Activated CD4-positive, alpha-beta T cell treated with anti-CD3 and anti-CD28 coated beads, Interleukin-2, amount 10 ng/mL, durations not matched to agents 7 days and 5 days (primary cell): ENCODE data around the gene B4GALNT4. TPM values are rescaled to one million over a fixed set of nuclear protein-coding genes. Genes with fewer than 3 reads are reported as not detected.
"Not testable (repeated sequence)": the region's sequence is repeated elsewhere in the genome, so short reads cannot be mapped to it uniquely, and the experiment has no call there.

ENCODE experiments used
- CTCF ChIA-PET: fragments of 350-600 bp; sonication (Branson Sonifier 250); formaldehyde crosslinking; loops from one replicate; lab custom pipeline; 2021; ENCODE audit warnings: antibody characterized with exemption; lab: Charles Lee
- POLR2A ChIA-PET: fragments of 350-600 bp; sonication (Branson Sonifier 250); formaldehyde crosslinking; loops from one replicate; lab custom pipeline; 2021; ENCODE audit warnings: antibody characterized with exemption; lab: Charles Lee
- DNase-seq: peaks from one replicate; pipeline ENCODE4 v3.0.0-alpha.2; 2020
- H3K27ac Mint-ChIP-seq: one replicate; pipeline ENCODE4 v1.8.0; 2021; ENCODE audit warnings: mild to moderate bottlenecking, moderate library complexity, mixed read lengths
- H3K27me3 Mint-ChIP-seq: one replicate; pipeline ENCODE4 v1.8.0; 2021; ENCODE audit warnings: mixed read lengths
- H3K36me3 Mint-ChIP-seq: one replicate; pipeline ENCODE4 v1.8.0; 2021; ENCODE audit warnings: low read depth, mixed read lengths
- H3K4me1 Mint-ChIP-seq: one replicate; pipeline ENCODE4 v1.8.0; 2021; ENCODE audit warnings: mixed read lengths
- H3K4me3 Mint-ChIP-seq: one replicate; pipeline ENCODE4 v1.8.0; 2021; ENCODE audit warnings: mild to moderate bottlenecking, moderate library complexity, mixed read lengths
- H3K9me3 Mint-ChIP-seq: one replicate; pipeline ENCODE4 v1.8.0; 2021; ENCODE audit warnings: mixed read lengths
- total RNA-seq, 2 experiments: library from RNA; stranded (reverse); gene quantifications; one replicate each; pipeline ENCODE4 v1.2.3, GENCODE V29; 2021

B4GALNT4 gene
- total RNA-seq, 2 experiments from 2014 or later: 1.5 to 1.6 TPM

GRCh38 chr11:405323-405953 lies 36.1 kb downstream of the B4GALNT4 start:
- DNase-seq: no peak
- Mint-ChIP-seq H3K4me1 (peaks cover 12% of the 10 kb centered on the region), H3K36me3 (peaks cover 2% of the 10 kb centered on the region), H3K27me3 (no peaks in the 10 kb centered on the region), H3K27ac (peak overlapping the region; percentile 69), H3K9me3 (no peaks in the 10 kb centered on the region), H3K4me3 (no peak overlapping the region)
- POLR2A ChIA-PET: no interaction called here
- CTCF ChIA-PET: interaction anchor here (0.6 to 3.3 kb wide), 5 partner anchors 9 to 412 kb away, joined by 3 to 17 read pairs (median 6); no protein-coding TSS in a partner anchor

GRCh38 chr11:405954-406795 lies 36.9 kb downstream of the B4GALNT4 start:
- Mint-ChIP-seq H3K4me3 (no peak overlapping the region), H3K9me3 (no peaks in the 10 kb centered on the region), H3K36me3 (peaks cover 2% of the 10 kb centered on the region), H3K27ac (peak overlapping the region; percentile 69), H3K4me1 (peaks cover 12% of the 10 kb centered on the region), H3K27me3 (no peaks in the 10 kb centered on the region)
- ChIA-PET CTCF (interaction anchor here (0.6 to 3.3 kb wide), 6 partner anchors 9 to 412 kb away, joined by 3 to 17 read pairs (median 6); no protein-coding TSS in a partner anchor), POLR2A (no interaction called here)
- no peak for DNase-seq

GRCh38 chr11:406796-407650 lies 37.7 kb downstream of the B4GALNT4 start:
- ChIA-PET CTCF (interaction anchor here (1.0 to 3.3 kb wide), 10 partner anchors 10 to 156 kb away, joined by 3 to 17 read pairs (median 4); partner anchors contain the start of gene PTDSS2), POLR2A (interaction anchor here (1.0 kb wide), 1 partner anchor 10 kb away, joined by 4 read pairs; no protein-coding TSS in a partner anchor)
- no peaks in the 10 kb centered on the region for H3K9me3 Mint-ChIP-seq
- peaks cover 12% of the 10 kb centered on the region for H3K4me1 Mint-ChIP-seq
- H3K4me3 Mint-ChIP-seq: no peak overlapping the region
- DNase-seq: peak; percentile 93
- H3K27me3 Mint-ChIP-seq: no peaks in the 10 kb centered on the region
- peaks cover 2% of the 10 kb centered on the region for H3K36me3 Mint-ChIP-seq
- peak overlapping the region; percentile 57 for H3K27ac Mint-ChIP-seq

- Mint-ChIP-seq H3K27ac (peak overlapping the region; percentile 46), H3K4me3 (no peak overlapping the region), H3K36me3 (peaks cover 2% of the 10 kb centered on the region), H3K9me3 (no peaks in the 10 kb centered on the region), H3K27me3 (no peaks in the 10 kb centered on the region), H3K4me1 (peaks cover 14% of the 10 kb centered on the region)
- CTCF ChIA-PET: interaction anchor here (1.0 to 3.3 kb wide), 10 partner anchors 9 to 157 kb away, joined by 3 to 17 read pairs (median 4); partner anchors contain the start of gene PTDSS2
- DNase-seq: no peak
- POLR2A ChIA-PET: interaction anchor here (1.0 kb wide), 1 partner anchor 11 kb away, joined by 4 read pairs; no protein-coding TSS in a partner anchor
Measured at GRCh38 chr11:407651-408123, 38.4 kb downstream of the B4GALNT4 start.

GRCh38 chr11:408154-409007 lies 39.1 kb downstream of the B4GALNT4 start:
- no peaks in the 10 kb centered on the region for H3K9me3 Mint-ChIP-seq
- H3K4me1 Mint-ChIP-seq: peaks cover 21% of the 10 kb centered on the region
- DNase-seq: no peak
- peaks cover 2% of the 10 kb centered on the region for H3K36me3 Mint-ChIP-seq
- ChIA-PET CTCF (interaction anchor here (1.0 to 3.3 kb wide), 8 partner anchors 8 to 111 kb away, joined by 3 to 17 read pairs (median 5); partner anchors contain the start of gene PTDSS2), POLR2A (no interaction called here)
- no peaks in the 10 kb centered on the region for H3K27me3 Mint-ChIP-seq
- peak overlapping the region; percentile 46 for H3K27ac Mint-ChIP-seq
- H3K4me3 Mint-ChIP-seq: no peak overlapping the region

GRCh38 chr11:409008-409599 lies 39.8 kb downstream of the B4GALNT4 start:
- no peak overlapping the region for H3K4me3 Mint-ChIP-seq
- no peak overlapping the region for H3K27ac Mint-ChIP-seq
- H3K36me3 Mint-ChIP-seq: peaks cover 2% of the 10 kb centered on the region
- CTCF ChIA-PET: interaction anchor here (0.5 kb wide), 1 partner anchor 123 kb away, joined by 3 read pairs; no protein-coding TSS in a partner anchor
- H3K4me1 Mint-ChIP-seq: peaks cover 24% of the 10 kb centered on the region
- no peaks in the 10 kb centered on the region for H3K27me3 Mint-ChIP-seq
- no peak for DNase-seq
- H3K9me3 Mint-ChIP-seq: no peaks in the 10 kb centered on the region
- POLR2A ChIA-PET: no interaction called here

- DNase-seq: no peak
- no peaks in the 10 kb centered on the region for H3K27me3 Mint-ChIP-seq
- H3K4me1 Mint-ChIP-seq: peaks cover 28% of the 10 kb centered on the region
- H3K9me3 Mint-ChIP-seq: no peaks in the 10 kb centered on the region
- H3K4me3 Mint-ChIP-seq: no peak overlapping the region
- ChIA-PET CTCF (interaction anchor here (0.5 to 1.6 kb wide), 4 partner anchors 38 to 122 kb away, joined by 3 to 4 read pairs (median 3); no protein-coding TSS in a partner anchor), POLR2A (no interaction called here)
- H3K27ac Mint-ChIP-seq: no peak overlapping the region
- H3K36me3 Mint-ChIP-seq: peaks cover 8% of the 10 kb centered on the region
Measured at GRCh38 chr11:409600-410483, 40.5 kb downstream of the B4GALNT4 start.

- CTCF ChIA-PET: interaction anchor here (1.0 to 1.6 kb wide), 4 partner anchors 37 to 108 kb away, joined by 3 to 4 read pairs (median 3); no protein-coding TSS in a partner anchor
- DNase-seq, H3K27me3 Mint-ChIP-seq, H3K36me3 Mint-ChIP-seq, H3K4me3 Mint-ChIP-seq, H3K9me3 Mint-ChIP-seq, H3K27ac Mint-ChIP-seq: not testable (repeated sequence)
- peaks cover 28% of the 10 kb centered on the region for H3K4me1 Mint-ChIP-seq
- POLR2A ChIA-PET: interaction anchor here (0.6 kb wide), 2 partner anchors 41 to 1347 kb away, joined by 3 to 4 read pairs; no protein-coding TSS in a partner anchor
Measured at GRCh38 chr11:410711-411110, 41.4 kb downstream of the B4GALNT4 start.

- H3K4me3 Mint-ChIP-seq, DNase-seq, H3K27ac Mint-ChIP-seq, H3K27me3 Mint-ChIP-seq, H3K9me3 Mint-ChIP-seq, H3K36me3 Mint-ChIP-seq: not testable (repeated sequence)
- ChIA-PET CTCF (interaction anchor here (1.0 to 2.1 kb wide), 5 partner anchors 14 to 107 kb away, joined by 3 to 5 read pairs (median 3); no protein-coding TSS in a partner anchor), POLR2A (interaction anchor here (0.6 kb wide), 1 partner anchor 40 kb away, joined by 3 read pairs; no protein-coding TSS in a partner anchor)
- peaks cover 34% of the 10 kb centered on the region for H3K4me1 Mint-ChIP-seq
Measured at GRCh38 chr11:411520-411919, 42.2 kb downstream of the B4GALNT4 start.

GRCh38 chr11:412641-413119 lies 43.4 kb downstream of the B4GALNT4 start:
- H3K4me3 Mint-ChIP-seq: peak overlapping the region; percentile 95
- H3K9me3 Mint-ChIP-seq: no peaks in the 10 kb centered on the region
- peaks cover 8% of the 10 kb centered on the region for H3K36me3 Mint-ChIP-seq
- DNase-seq: no peak
- peaks cover 30% of the 10 kb centered on the region for H3K4me1 Mint-ChIP-seq
- H3K27ac Mint-ChIP-seq: no peak overlapping the region
- POLR2A ChIA-PET: no interaction called here
- CTCF ChIA-PET: interaction anchor here (0.9 to 2.1 kb wide), 4 partner anchors 16 to 106 kb away, joined by 3 to 5 read pairs (median 4); no protein-coding TSS in a partner anchor
- no peaks in the 10 kb centered on the region for H3K27me3 Mint-ChIP-seq
